ENCODE measurements around the gene CCDC33. TPM values are rescaled to one million over a fixed set of nuclear protein-coding genes. Genes with fewer than 3 reads are reported as not detected.

CCDC33 gene
- total and polyA plus RNA-seq, 2 donors (not counting 1 experiment from before 2014, with no cell fraction given), result not detected

DNA sequence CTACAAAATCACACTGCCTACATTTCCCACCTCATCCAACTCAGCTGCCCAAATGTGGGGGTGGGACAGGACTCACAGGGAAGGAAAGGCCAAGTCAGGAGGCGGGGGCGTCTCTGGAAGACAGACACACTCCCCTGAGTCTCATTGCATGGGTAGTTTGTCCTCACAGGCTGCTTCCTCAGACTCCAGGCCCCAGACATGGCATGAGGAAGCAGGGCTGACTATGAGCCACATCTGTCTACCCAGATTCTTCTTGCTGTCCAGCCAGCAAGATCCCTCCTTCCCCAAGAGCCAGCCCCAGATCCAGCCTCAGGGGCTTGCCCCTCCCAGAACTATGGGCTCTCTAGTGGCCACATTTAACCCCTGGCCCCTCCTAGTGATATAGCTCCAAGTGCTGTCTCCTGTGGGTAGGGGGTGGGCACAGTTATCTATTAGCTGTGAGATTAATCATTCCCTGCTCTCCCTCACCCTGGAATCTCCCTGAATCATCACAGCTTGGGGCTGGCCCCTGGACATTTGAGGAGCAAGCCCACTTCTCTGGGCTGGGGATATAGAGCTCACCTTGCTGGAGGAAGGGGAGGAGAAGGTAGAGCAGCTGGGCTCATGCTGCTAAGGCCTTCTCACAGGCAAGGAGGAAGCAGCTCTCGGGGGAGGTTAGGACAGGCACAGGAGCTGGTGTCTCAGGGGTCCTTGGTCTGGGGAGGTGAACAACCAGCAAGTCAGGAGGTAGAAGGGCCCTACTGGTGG, 2.1 kb upstream of the CCDC33 start:
- POLR2A ChIA-PET, result interaction anchor here (0.6 kb wide), 1 partner anchor 67 kb away, joined by 4 read pairs; no protein-coding TSS in a partner anchor
- no peaks in the 10 kb centered on the region for H3K9me3 ChIP-seq (ENCODE audit: control extremely low read depth in 1 of 3, control insufficient read depth in 2 of 3, insufficient read depth in 1 of 3, low read length in 2 of 3)
- no peaks in the 10 kb centered on the region for H3K79me2 ChIP-seq (ENCODE audit: control insufficient read depth, insufficient read depth, low read length)
- CTCF ChIA-PET, result no interaction called here
- intact Hi-C loops (cut with micrococcal nuclease), result no loop called here
- no peak overlapping the region for H3K4me3 Mint-ChIP-seq
- no peak overlapping the region for H3K9ac ChIP-seq (ENCODE audit: low read length)
- peaks cover 0 to 6% (median 0%) of the 10 kb centered on the region in 4 experiments for H3K27me3 ChIP-seq (replicated peaks in 1 of 4; ENCODE audit: control extremely low read depth in 1 of 4, control insufficient read depth in 3 of 4, insufficient read depth in 4 of 4, low read length in 3 of 4)
- ATAC-seq (ENCODE audit: low read depth), result no peak
- peaks cover 0 to 16% of the 10 kb centered on the region in 2 donors for H3K4me1 ChIP-seq (ENCODE audit: control insufficient read depth in 2 of 2, insufficient read depth in 2 of 2, low read length in 2 of 2)
- TF ChIP-seq, protein P1, sequence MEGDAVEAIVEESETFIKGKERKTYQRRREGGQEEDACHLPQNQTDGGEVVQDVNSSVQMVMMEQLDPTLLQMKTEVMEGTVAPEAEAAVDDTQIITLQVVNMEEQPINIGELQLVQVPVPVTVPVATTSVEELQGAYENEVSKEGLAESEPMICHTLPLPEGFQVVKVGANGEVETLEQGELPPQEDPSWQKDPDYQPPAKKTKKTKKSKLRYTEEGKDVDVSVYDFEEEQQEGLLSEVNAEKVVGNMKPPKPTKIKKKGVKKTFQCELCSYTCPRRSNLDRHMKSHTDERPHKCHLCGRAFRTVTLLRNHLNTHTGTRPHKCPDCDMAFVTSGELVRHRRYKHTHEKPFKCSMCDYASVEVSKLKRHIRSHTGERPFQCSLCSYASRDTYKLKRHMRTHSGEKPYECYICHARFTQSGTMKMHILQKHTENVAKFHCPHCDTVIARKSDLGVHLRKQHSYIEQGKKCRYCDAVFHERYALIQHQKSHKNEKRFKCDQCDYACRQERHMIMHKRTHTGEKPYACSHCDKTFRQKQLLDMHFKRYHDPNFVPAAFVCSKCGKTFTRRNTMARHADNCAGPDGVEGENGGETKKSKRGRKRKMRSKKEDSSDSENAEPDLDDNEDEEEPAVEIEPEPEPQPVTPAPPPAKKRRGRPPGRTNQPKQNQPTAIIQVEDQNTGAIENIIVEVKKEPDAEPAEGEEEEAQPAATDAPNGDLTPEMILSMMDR (IDR thresholded peaks at IDR 0.05), result no peak
- no peak for TF ChIP-seq EZH2 (IDR thresholded peaks at IDR 0.05; ENCODE audit: borderline replicate concordance, insufficient read depth, low read depth, low read length, poor library complexity, severe bottlenecking)
- no peaks in the 10 kb centered on the region for H3K36me3 ChIP-seq (replicated peaks in 1 of 2; ENCODE audit: control extremely low read depth in 1 of 2, control insufficient read depth in 1 of 2, extremely low read depth in 1 of 2, insufficient read depth in 2 of 2, low read length in 1 of 2)
- H3K27me3 Mint-ChIP-seq, result peaks cover 7% of the 10 kb centered on the region
- H3K4me3 ChIP-seq (ENCODE audit: control extremely low read depth in 1 of 5, extremely low read depth in 1 of 5, insufficient read depth in 1 of 5, low read depth in 2 of 5, low read length in 4 of 5), result no peak overlapping the region
- H3K27ac ChIP-seq (ENCODE audit: low read length in 2 of 2), result no peak overlapping the region
- no peaks in the 10 kb centered on the region for H3K9me3 Mint-ChIP-seq (ENCODE audit: insufficient read depth)
- no peaks in the 10 kb centered on the region for H4K20me1 ChIP-seq (ENCODE audit: control insufficient read depth, insufficient read depth, low read length, poor library complexity, severe bottlenecking)
- H3K27ac Mint-ChIP-seq, result no peak overlapping the region
- no peak overlapping the region for H2AFZ ChIP-seq (ENCODE audit: insufficient read depth, low read depth, low read length, poor library complexity, severe bottlenecking)
- peaks cover 13% of the 10 kb centered on the region for H3K4me1 Mint-ChIP-seq
- H3K4me2 ChIP-seq (replicated peaks; ENCODE audit: low read depth, low read length, poor library complexity, severe bottlenecking), result no peak overlapping the region
- 85% methylated on average over 3 of the region's 3 CpGs for WGBS (ENCODE audit: insufficient coverage)
- no peak for DNase-seq

DNA sequence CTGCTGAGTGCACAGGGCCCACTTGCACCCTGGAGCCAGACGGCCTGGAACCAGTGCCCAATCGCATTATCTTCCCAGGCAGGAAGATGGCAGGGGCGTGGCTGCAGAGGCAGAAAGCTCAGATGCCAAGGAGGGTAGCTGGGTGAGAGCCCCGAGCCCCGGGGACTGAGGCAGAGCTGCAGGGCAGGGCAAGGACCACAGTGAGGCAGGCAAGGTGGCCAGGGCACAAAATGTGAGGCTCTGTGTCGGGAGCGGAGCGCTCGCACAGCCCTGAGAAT, 1.6 kb upstream of the CCDC33 start:
- no peaks in the 10 kb centered on the region for H4K20me1 ChIP-seq (ENCODE audit: control insufficient read depth, insufficient read depth, low read length, poor library complexity, severe bottlenecking)
- peaks cover 0 to 16% of the 10 kb centered on the region in 2 donors for H3K4me1 ChIP-seq (ENCODE audit: control insufficient read depth in 2 of 2, insufficient read depth in 2 of 2, low read length in 2 of 2)
- no peak overlapping the region for H3K9ac ChIP-seq (ENCODE audit: low read length)
- Mint-ChIP-seq H3K4me1 (peaks cover 13% of the 10 kb centered on the region), H3K4me3 (no peak overlapping the region), H3K27me3 (peaks cover 4% of the 10 kb centered on the region), H3K27ac (no peak overlapping the region), H3K9me3 (ENCODE audit: insufficient read depth) (no peaks in the 10 kb centered on the region)
- TF ChIP-seq, protein P1 (IDR thresholded peaks at IDR 0.05), result no peak
- no peak for TF ChIP-seq EZH2 (IDR thresholded peaks at IDR 0.05; ENCODE audit: borderline replicate concordance, insufficient read depth, low read depth, low read length, poor library complexity, severe bottlenecking)
- 94% methylated on average over 9 of the region's 9 CpGs for WGBS (ENCODE audit: insufficient coverage)
- ATAC-seq (ENCODE audit: low read depth), result no peak
- no peak overlapping the region for H3K4me2 ChIP-seq (replicated peaks; ENCODE audit: low read depth, low read length, poor library complexity, severe bottlenecking)
- H3K27me3 ChIP-seq (replicated peaks in 1 of 4; ENCODE audit: control extremely low read depth in 1 of 4, control insufficient read depth in 3 of 4, insufficient read depth in 4 of 4, low read length in 3 of 4), result peaks cover 0 to 6% (median 0%) of the 10 kb centered on the region in 4 experiments
- intact Hi-C loops (cut with micrococcal nuclease), result no loop called here
- H3K36me3 ChIP-seq (replicated peaks in 1 of 2; ENCODE audit: control extremely low read depth in 1 of 2, control insufficient read depth in 1 of 2, extremely low read depth in 1 of 2, insufficient read depth in 2 of 2, low read length in 1 of 2), result no peaks in the 10 kb centered on the region
- ChIA-PET CTCF (no interaction called here), POLR2A (interaction anchor here (0.6 kb wide), 1 partner anchor 68 kb away, joined by 4 read pairs; no protein-coding TSS in a partner anchor)
- H3K4me3 ChIP-seq (ENCODE audit: control extremely low read depth in 1 of 5, extremely low read depth in 1 of 5, insufficient read depth in 1 of 5, low read depth in 2 of 5, low read length in 4 of 5), result no peak overlapping the region
- no peak overlapping the region for H3K27ac ChIP-seq (ENCODE audit: low read length in 2 of 2)
- no peak overlapping the region for H2AFZ ChIP-seq (ENCODE audit: insufficient read depth, low read depth, low read length, poor library complexity, severe bottlenecking)
- no peaks in the 10 kb centered on the region for H3K9me3 ChIP-seq (ENCODE audit: control extremely low read depth in 1 of 3, control insufficient read depth in 2 of 3, insufficient read depth in 1 of 3, low read length in 2 of 3)
- no peak for DNase-seq
- no peaks in the 10 kb centered on the region for H3K79me2 ChIP-seq (ENCODE audit: control insufficient read depth, insufficient read depth, low read length)
